ENCODE measurements around the gene FOLR3. TPM values are rescaled to one million over a fixed set of nuclear protein-coding genes. Genes with fewer than 3 reads are reported as not detected.

The FOLR3 gene
- total and polyA plus RNA-seq, 12 donors: 0.13 to 0.96 (median 0.91) TPM; not detected in 8

GRCh38 chr11:72111300-72112142, 24.0 kb upstream of the FOLR3 start:
- H3K9me3 ChIP-seq (replicated peaks in 1 of 3): no peaks in the 10 kb centered on the region
- peaks cover 11 to 15% of the 10 kb centered on the region in 2 donors for H3K4me1 ChIP-seq (replicated peaks in 1 of 2)
- DNase-seq: peak in 1 of 7 donors; percentile 48
- 1 to 4% (median 2%) methylated on average over 10 of the region's 10 CpGs for WGBS, 4 donors
- intact Hi-C loops (cut with DNase I): no loop called here
- H3K27ac ChIP-seq: peak overlapping the region; percentile 82 to 97 (median 95)
- TF ChIP-seq CTCF (IDR thresholded peaks at IDR 0.05) (no peak), POLR2A (IDR thresholded peaks at IDR 0.05) (no peak)
- H3K36me3 ChIP-seq (replicated peaks in 1 of 2): no peaks in the 10 kb centered on the region
- peak overlapping the region in 2 of 4 donors; percentile 29 to 65 for H3K4me3 ChIP-seq
- no peaks in the 10 kb centered on the region for H3K27me3 ChIP-seq

- Histone ChIP-seq H3K36me3 (replicated peaks in 1 of 2) (no peaks in the 10 kb centered on the region), H3K4me3 (peak within 1 kb of the TSS in 3 of 4 donors; percentile 65 to 68 (median 67)), H3K4me1 (replicated peaks in 1 of 2) (peaks cover 11 to 15% of the 10 kb centered on the region in 2 donors), H3K27me3 (no peaks in the 10 kb centered on the region), H3K27ac (peak within 1 kb of the TSS; percentile 88 to 97 (median 95)), H3K9me3 (replicated peaks in 1 of 3) (no peaks in the 10 kb centered on the region)
- TF ChIP-seq CTCF (IDR thresholded peaks at IDR 0.05) (no peak), POLR2A (IDR thresholded peaks at IDR 0.05) (peak; percentile 91 to 98)
- intact Hi-C loops (cut with DNase I): no loop called here
- WGBS, 4 donors: 0 to 1% (median 0%) methylated on average over 46 to 49 of the region's 49 CpGs
- peak; percentile 97 to 100 (median 99) for DNase-seq
Measured at GRCh38 chr11:72112143-72112977, 23.2 kb upstream of the FOLR3 start, which contains the start of gene ANAPC15. ANAPC15 (minus strand) TSS chr11:72112695; CDS start chr11:72111276, 1,419 bp downstream.

GRCh38 chr11:72112978-72113808, 22.3 kb upstream of the FOLR3 start:
- Histone ChIP-seq H3K36me3 (replicated peaks in 1 of 2) (no peaks in the 10 kb centered on the region), H3K4me3 (peak overlapping the region in 2 of 4 donors; percentile 65 to 67), H3K27ac (peak overlapping the region; percentile 88 to 97 (median 95)), H3K4me1 (replicated peaks in 1 of 2) (peaks cover 13 to 15% of the 10 kb centered on the region in 2 donors), H3K9me3 (replicated peaks in 1 of 3) (no peaks in the 10 kb centered on the region), H3K27me3 (no peaks in the 10 kb centered on the region)
- no peak for TF ChIP-seq CTCF (IDR thresholded peaks at IDR 0.05)
- no peak for TF ChIP-seq POLR2A (IDR thresholded peaks at IDR 0.05)
- DNase-seq: peak in 1 of 7 donors; percentile 54
- WGBS, 4 donors: 54 to 63% (median 60%) methylated on average over 9 of the region's 9 CpGs
- intact Hi-C loops (cut with DNase I): no loop called here

Data from adrenal gland (tissue), 12 donors.